Activated effector memory CD4-positive, alpha-beta T cell treated with anti-CD3 and anti-CD28 coated beads, Interleukin-2, amount 50 U/mL, for 16 hours (primary cell): Measurements from ENCODE around the gene PGRMC1.
A peak's percentile ranks its signal among the peaks of the same experiment; 100 is the strongest.
"Not testable (repeated sequence)": the region's sequence is repeated elsewhere in the genome, so short reads cannot be mapped to it uniquely, and the experiment has no call there.

Experiments
- DNase-seq: peaks from one replicate; pipeline ENCODE4 v3.0.0-alpha.2; 2020

Gene PGRMC1

GRCh38 chrX:119236623-119237561 lies 807 bp downstream of the PGRMC1 start:
- DNase-seq = peak; percentile 65

GRCh38 chrX:119237562-119237942 lies 1.5 kb downstream of the PGRMC1 start:
- no peak for DNase-seq

- no peak for DNase-seq
Measured at GRCh38 chrX:119238557-119238956, 2.5 kb downstream of the PGRMC1 start.

- DNase-seq = no peak
Measured at GRCh38 chrX:119240356-119240755, 4.3 kb downstream of the PGRMC1 start.

GRCh38 chrX:119247702-119248101 lies 11.6 kb downstream of the PGRMC1 start:
- DNase-seq = no peak

- DNase-seq = no peak
Measured at GRCh38 chrX:119249891-119250290, 13.8 kb downstream of the PGRMC1 start.

GRCh38 chrX:119251386-119251785 lies 15.3 kb downstream of the PGRMC1 start:
- no peak for DNase-seq

- DNase-seq = no peak
Measured at GRCh38 chrX:119252716-119253115, 16.6 kb downstream of the PGRMC1 start.

- DNase-seq = peak; percentile 66
Measured at GRCh38 chrX:119266364-119266995, 30.4 kb downstream of the PGRMC1 start.

GRCh38 chrX:119267115-119267514 lies 31.0 kb downstream of the PGRMC1 start:
- DNase-seq = not testable (repeated sequence)

GRCh38 chrX:119272882-119273419 lies 36.9 kb downstream of the PGRMC1 start:
- DNase-seq = no peak

- DNase-seq = peak; percentile 81
Measured at GRCh38 chrX:119273420-119274192, 37.5 kb downstream of the PGRMC1 start.

- not testable (repeated sequence) for DNase-seq
Measured at GRCh38 chrX:119282347-119282746, 46.3 kb downstream of the PGRMC1 start.

- no peak for DNase-seq
Measured at GRCh38 chrX:119288890-119289393, 52.9 kb downstream of the PGRMC1 start.

- DNase-seq = no peak
Measured at GRCh38 chrX:119290476-119290875, 54.4 kb downstream of the PGRMC1 start.

- not testable (repeated sequence) for DNase-seq
Measured at GRCh38 chrX:119291246-119291645, 55.2 kb downstream of the PGRMC1 start.

GRCh38 chrX:119292445-119292844 lies 56.4 kb downstream of the PGRMC1 start:
- no peak for DNase-seq
